Gastrocnemius medialis (tissue), 4 donors: ENCODE data around the gene MAPK12. TPM values are rescaled to one million over a fixed set of nuclear protein-coding genes. Genes with fewer than 3 reads are reported as not detected.

Experiments used
- ATAC-seq, 2 donors: fragments of 150-250 bp; one replicate each; pipeline ENCODE4 v1.9.1; 2016
- DNase-seq, 2 donors: peaks; one replicate each; pipeline ENCODE4 v3.0.0-alpha.2; 2019
- H3K27ac ChIP-seq, 4 donors: fragments of 200-600 bp; sonication (generic); 1 replicate in 1 of 4; 2 replicates in 3 of 4; pipeline ENCODE4 v1.5.1; 2016 to 2018; ENCODE audit warnings: mild to moderate bottlenecking in 2 of 4, moderate library complexity in 1 of 4
- H3K27me3 ChIP-seq, 3 donors: fragments of 200-600 bp; sonication (generic) in 2 of 3; 1 replicate in 1 of 3; 2 replicates in 2 of 3; pipeline versions ENCODE4 v1.5.1 to v1.6.0; 2016 to 2019; ENCODE audit warnings: mild to moderate bottlenecking in 1 of 3, moderate library complexity in 1 of 3
- H3K36me3 ChIP-seq, 2 donors: fragments of 200-600 bp; sonication (generic) in 1 of 2; one replicate each; pipeline ENCODE4 v1.5.1; 2017 to 2018
- H3K4me1 ChIP-seq, 2 donors: fragments of 200-600 bp; sonication (generic) in 1 of 2; one replicate each; pipeline ENCODE4 v1.5.1; 2016 to 2017; ENCODE audit warnings: mild to moderate bottlenecking in 2 of 2
- H3K4me3 ChIP-seq, 4 donors: fragments of 200-600 bp; sonication (generic) in 3 of 4; 1 replicate in 1 of 4; 2 replicates in 3 of 4; pipeline ENCODE4 v1.5.1; 2016 to 2019; ENCODE audit warnings: mild to moderate bottlenecking in 2 of 4
- H3K9me3 ChIP-seq, 3 donors: fragments of 200-600 bp; sonication (generic) in 2 of 3; 1 replicate in 1 of 3; 2 replicates in 2 of 3; pipeline ENCODE4 v1.5.1; 2016 to 2019
- CTCF ChIP-seq, 5 experiments: fragments of 450-650 bp in 3 of 5; fragments of 200-600 bp in 2 of 5; sonication (generic) in 2 of 5; IDR thresholded peaks in 4 of 5; conservative IDR thresholded peaks in 1 of 5; 1 replicate in 4 of 5; 2 replicates in 1 of 5; pipeline ENCODE4 v1.5.1; 2016 to 2019; ENCODE audit warnings: antibody characterized with exemption in 5 of 5, mild to moderate bottlenecking in 3 of 5, moderate library complexity in 3 of 5
- POLR2A ChIP-seq, 2 donors: fragments of 450-650 bp; IDR thresholded peaks; one replicate each; pipeline ENCODE4 v1.6.1; 2017; ENCODE audit warnings: antibody characterized with exemption in 2 of 2, mild to moderate bottlenecking in 2 of 2, moderate library complexity in 2 of 2
- in situ Hi-C, 4 donors: fragments of 200-750 bp; cut with MboI; loops; one replicate each; pipeline versions ENCODE4 v1.15.0 to v1.8.0; 2017; ENCODE audit warnings: low sequenced_read_pairs in 4 of 4
- intact Hi-C: fragments of 100-400 bp; cut with DNase I; formaldehyde crosslinking; loops from one replicate; pipeline ENCODE4 v1.15.1; 2023; ENCODE audit warnings: low total_unique reads
- total RNA-seq, 4 donors: library from RNA; depleted of rRNA; stranded (reverse); fragments of >200 nt; gene quantifications; one replicate each; pipeline versions ENCODE4 v1.1.0 to v1.2.3, GENCODE V29; 2016

Gene MAPK12
- total RNA-seq, 4 donors from 2014 or later = 126 to 290 (median 219) TPM

- Histone ChIP-seq H3K4me3 (no peak overlapping the region), H3K36me3 (peaks cover 0 to 9% of the 10 kb centered on the region in 2 donors), H3K4me1 (no peaks in the 10 kb centered on the region), H3K27me3 (no peaks in the 10 kb centered on the region), H3K27ac (no peak overlapping the region), H3K9me3 (no peaks in the 10 kb centered on the region)
- DNase-seq (no peak), ATAC-seq (no peak)
- no peak for TF ChIP-seq CTCF (IDR thresholded peaks at IDR 0.05 in 4 of 5, conservative IDR thresholded peaks at IDR 0.05 in 1 of 5)
- intact Hi-C loops = no loop called here
- in situ Hi-C loops = no loop called here
Observed at GRCh38 chr22:50283821-50284220, 22.3 kb upstream of the MAPK12 start.

GRCh38 chr22:50282361-50283155 lies 21.1 kb upstream of the MAPK12 start:
- H3K27me3 ChIP-seq = no peaks in the 10 kb centered on the region
- TF ChIP-seq POLR2A (IDR thresholded peaks at IDR 0.05) (no peak), CTCF (IDR thresholded peaks at IDR 0.05 in 4 of 5, conservative IDR thresholded peaks at IDR 0.05 in 1 of 5) (no peak)
- no peaks in the 10 kb centered on the region for H3K9me3 ChIP-seq
- H3K27ac ChIP-seq = no peak overlapping the region
- H3K4me3 ChIP-seq = no peak overlapping the region
- in situ Hi-C loops = no loop called here
- DNase-seq (no peak), ATAC-seq (no peak)
- no peaks in the 10 kb centered on the region for H3K4me1 ChIP-seq
- H3K36me3 ChIP-seq = peaks cover 0 to 9% of the 10 kb centered on the region in 2 donors
- intact Hi-C loops = no loop called here

- no peak overlapping the region for H3K4me3 ChIP-seq
- DNase-seq = no peak
- intact Hi-C loops (no loop called here), in situ Hi-C loops (no loop called here)
- H3K27ac ChIP-seq = no peak overlapping the region
- no peak for ATAC-seq
- H3K36me3 ChIP-seq = peaks cover 0 to 9% of the 10 kb centered on the region in 2 donors
- TF ChIP-seq CTCF (IDR thresholded peaks at IDR 0.05 in 4 of 5, conservative IDR thresholded peaks at IDR 0.05 in 1 of 5) = no peak
- TF ChIP-seq POLR2A (IDR thresholded peaks at IDR 0.05) = no peak
- no peaks in the 10 kb centered on the region for H3K27me3 ChIP-seq
- H3K4me1 ChIP-seq = no peaks in the 10 kb centered on the region
- no peaks in the 10 kb centered on the region for H3K9me3 ChIP-seq
Observed at GRCh38 chr22:50281957-50282356, 20.5 kb upstream of the MAPK12 start.

- Histone ChIP-seq H3K4me3 (no peak overlapping the region), H3K9me3 (no peaks in the 10 kb centered on the region), H3K27me3 (no peaks in the 10 kb centered on the region), H3K4me1 (no peaks in the 10 kb centered on the region), H3K27ac (no peak overlapping the region), H3K36me3 (peaks cover 0 to 9% of the 10 kb centered on the region in 2 donors)
- TF ChIP-seq POLR2A (IDR thresholded peaks at IDR 0.05) (no peak), CTCF (IDR thresholded peaks at IDR 0.05 in 4 of 5, conservative IDR thresholded peaks at IDR 0.05 in 1 of 5) (no peak)
- DNase-seq = no peak
- intact Hi-C loops (no loop called here), in situ Hi-C loops (no loop called here)
- ATAC-seq = no peak
Observed at GRCh38 chr22:50281384-50281760, 19.9 kb upstream of the MAPK12 start.
